ENCODE measurements around the gene RPRD1B. TPM values are rescaled to one million over a fixed set of nuclear protein-coding genes. Genes with fewer than 3 reads are reported as not detected.

The RPRD1B gene
- total RNA-seq, 1 donor from 2014 or later: 29.2 TPM

DNA sequence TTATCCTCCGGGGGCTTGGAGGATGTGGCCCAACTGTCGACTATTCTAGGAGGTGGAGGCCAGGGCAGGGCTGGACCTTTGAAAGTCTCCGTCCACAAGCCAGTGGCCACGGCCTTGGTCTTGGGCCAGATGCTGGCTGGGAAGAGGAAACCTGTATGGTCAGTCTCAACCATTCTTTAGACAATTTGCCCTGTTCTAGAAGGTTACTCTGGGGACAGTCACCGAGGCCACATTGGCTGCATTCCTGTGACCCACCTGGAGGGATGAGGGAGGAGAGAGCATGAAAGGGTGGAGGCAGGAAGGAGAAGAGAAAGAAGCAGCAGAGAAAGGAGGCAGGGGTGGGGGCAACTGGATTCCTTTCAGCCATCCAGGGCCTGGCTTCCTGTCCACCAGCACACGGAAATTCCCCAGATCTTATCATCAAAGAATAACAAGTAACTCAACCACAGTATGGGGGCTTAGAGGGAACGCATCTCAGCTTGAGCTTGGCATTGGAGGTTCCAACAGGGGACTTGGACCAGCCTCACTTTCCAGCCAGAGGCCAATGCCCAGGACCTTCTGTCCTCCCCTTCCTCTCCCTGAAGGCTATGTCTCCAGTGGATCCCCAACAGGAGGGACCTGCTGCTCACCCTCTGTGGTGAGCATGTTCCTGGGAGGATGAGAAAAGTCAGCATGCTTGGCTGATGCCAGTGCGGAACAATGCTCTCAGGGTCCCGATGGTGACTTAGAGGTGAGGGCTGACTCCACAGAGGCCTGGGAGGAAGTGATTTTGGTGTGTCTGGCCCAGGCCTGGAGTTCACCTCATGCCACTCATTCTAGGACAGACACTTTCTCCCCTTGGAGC is 101.1 kb downstream of the RPRD1B start:
- Mint-ChIP-seq H3K27me3 (ENCODE audit: unreplicated experiment) (no peaks in the 10 kb centered on the region), H3K4me1 (ENCODE audit: low read depth, unreplicated experiment) (peaks cover 5% of the 10 kb centered on the region), H3K9me3 (ENCODE audit: unreplicated experiment) (peaks cover 1% of the 10 kb centered on the region), H3K27ac (ENCODE audit: unreplicated experiment) (no peak overlapping the region), H3K36me3 (ENCODE audit: unreplicated experiment) (no peaks in the 10 kb centered on the region), H3K4me3 (ENCODE audit: unreplicated experiment) (no peak overlapping the region)
- no peak for DNase-seq
- TF ChIP-seq, protein P1, sequence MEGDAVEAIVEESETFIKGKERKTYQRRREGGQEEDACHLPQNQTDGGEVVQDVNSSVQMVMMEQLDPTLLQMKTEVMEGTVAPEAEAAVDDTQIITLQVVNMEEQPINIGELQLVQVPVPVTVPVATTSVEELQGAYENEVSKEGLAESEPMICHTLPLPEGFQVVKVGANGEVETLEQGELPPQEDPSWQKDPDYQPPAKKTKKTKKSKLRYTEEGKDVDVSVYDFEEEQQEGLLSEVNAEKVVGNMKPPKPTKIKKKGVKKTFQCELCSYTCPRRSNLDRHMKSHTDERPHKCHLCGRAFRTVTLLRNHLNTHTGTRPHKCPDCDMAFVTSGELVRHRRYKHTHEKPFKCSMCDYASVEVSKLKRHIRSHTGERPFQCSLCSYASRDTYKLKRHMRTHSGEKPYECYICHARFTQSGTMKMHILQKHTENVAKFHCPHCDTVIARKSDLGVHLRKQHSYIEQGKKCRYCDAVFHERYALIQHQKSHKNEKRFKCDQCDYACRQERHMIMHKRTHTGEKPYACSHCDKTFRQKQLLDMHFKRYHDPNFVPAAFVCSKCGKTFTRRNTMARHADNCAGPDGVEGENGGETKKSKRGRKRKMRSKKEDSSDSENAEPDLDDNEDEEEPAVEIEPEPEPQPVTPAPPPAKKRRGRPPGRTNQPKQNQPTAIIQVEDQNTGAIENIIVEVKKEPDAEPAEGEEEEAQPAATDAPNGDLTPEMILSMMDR (IDR thresholded peaks at IDR 0.05; ENCODE audit: partially characterized antibody, unreplicated experiment): no peak

DNA sequence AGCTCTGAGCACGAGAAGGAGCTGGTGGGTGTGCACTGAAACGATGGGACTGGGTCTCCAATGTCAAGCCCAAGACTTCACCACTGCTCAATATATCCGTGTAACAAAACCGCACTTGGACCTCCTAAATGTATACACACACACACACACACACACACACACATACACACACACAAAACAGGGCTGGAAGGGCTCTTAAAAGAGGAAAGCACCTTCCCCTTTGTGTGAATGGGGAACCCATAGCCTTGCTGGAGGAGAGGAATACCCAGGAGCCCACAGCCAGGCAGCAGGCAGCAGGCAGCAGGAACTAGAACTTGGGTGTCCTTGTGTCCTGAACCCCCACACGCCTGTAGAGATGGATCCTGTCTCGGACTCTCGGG is 101.7 kb downstream of the RPRD1B start:
- Mint-ChIP-seq H3K27ac (ENCODE audit: unreplicated experiment) (no peak overlapping the region), H3K36me3 (ENCODE audit: unreplicated experiment) (no peaks in the 10 kb centered on the region), H3K9me3 (ENCODE audit: unreplicated experiment) (peaks cover 1% of the 10 kb centered on the region)

DNA sequence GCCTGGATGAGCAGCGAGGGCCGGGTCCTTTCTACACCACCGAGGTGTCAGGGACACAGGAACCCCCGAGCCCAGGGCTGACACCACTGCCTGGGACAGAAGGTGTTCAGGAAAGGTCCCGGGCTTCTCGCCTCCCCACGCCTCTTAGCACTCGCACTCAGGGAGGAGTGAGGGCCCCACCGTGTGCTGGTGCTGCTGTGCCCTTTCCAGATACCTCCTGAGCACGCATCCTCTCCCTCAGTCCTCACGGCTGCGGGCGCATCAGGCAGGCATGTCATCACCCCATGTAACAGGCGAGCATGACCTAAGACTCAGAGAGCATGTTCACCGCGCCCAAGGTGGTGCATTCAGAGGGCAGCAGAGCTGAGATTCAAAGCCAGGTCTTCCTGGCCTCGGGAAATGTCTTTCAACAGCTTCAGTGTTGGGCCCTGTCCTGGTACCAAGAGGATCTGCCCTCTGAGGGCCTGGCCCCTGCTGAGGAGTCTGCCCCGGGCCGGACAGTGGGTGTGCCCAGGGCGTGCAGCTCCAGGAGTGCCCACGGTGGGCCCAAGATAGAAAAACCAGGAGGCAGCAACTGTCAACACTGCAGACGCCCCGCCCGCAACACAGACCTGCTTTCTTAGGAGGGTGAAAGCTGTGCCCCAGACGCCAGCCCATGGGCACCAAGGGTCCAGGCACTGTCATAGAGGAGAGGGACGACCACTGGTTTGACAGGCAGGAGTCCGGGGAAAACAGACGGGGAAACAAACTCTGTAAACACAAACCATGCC is 102.3 kb downstream of the RPRD1B start:
- H3K27me3 Mint-ChIP-seq (ENCODE audit: unreplicated experiment): no peaks in the 10 kb centered on the region
- no peaks in the 10 kb centered on the region for H3K9me3 Mint-ChIP-seq (ENCODE audit: unreplicated experiment)
- TF ChIP-seq, protein P1 (IDR thresholded peaks at IDR 0.05; ENCODE audit: partially characterized antibody, unreplicated experiment): no peak
- H3K27ac Mint-ChIP-seq (ENCODE audit: unreplicated experiment): no peak overlapping the region
- no peak for DNase-seq
- H3K4me3 Mint-ChIP-seq (ENCODE audit: unreplicated experiment): no peak overlapping the region
- H3K4me1 Mint-ChIP-seq (ENCODE audit: low read depth, unreplicated experiment): peaks cover 2% of the 10 kb centered on the region
- H3K36me3 Mint-ChIP-seq (ENCODE audit: unreplicated experiment): no peaks in the 10 kb centered on the region

More for the DNA sequence above, 101.7 kb downstream of the RPRD1B start:
- Mint-ChIP-seq H3K4me3 (ENCODE audit: unreplicated experiment) (no peak overlapping the region), H3K27me3 (ENCODE audit: unreplicated experiment) (no peaks in the 10 kb centered on the region), H3K4me1 (ENCODE audit: low read depth, unreplicated experiment) (peaks cover 5% of the 10 kb centered on the region)
- DNase-seq: no peak
- TF ChIP-seq, protein P1 (IDR thresholded peaks at IDR 0.05; ENCODE audit: partially characterized antibody, unreplicated experiment): no peak

DNA sequence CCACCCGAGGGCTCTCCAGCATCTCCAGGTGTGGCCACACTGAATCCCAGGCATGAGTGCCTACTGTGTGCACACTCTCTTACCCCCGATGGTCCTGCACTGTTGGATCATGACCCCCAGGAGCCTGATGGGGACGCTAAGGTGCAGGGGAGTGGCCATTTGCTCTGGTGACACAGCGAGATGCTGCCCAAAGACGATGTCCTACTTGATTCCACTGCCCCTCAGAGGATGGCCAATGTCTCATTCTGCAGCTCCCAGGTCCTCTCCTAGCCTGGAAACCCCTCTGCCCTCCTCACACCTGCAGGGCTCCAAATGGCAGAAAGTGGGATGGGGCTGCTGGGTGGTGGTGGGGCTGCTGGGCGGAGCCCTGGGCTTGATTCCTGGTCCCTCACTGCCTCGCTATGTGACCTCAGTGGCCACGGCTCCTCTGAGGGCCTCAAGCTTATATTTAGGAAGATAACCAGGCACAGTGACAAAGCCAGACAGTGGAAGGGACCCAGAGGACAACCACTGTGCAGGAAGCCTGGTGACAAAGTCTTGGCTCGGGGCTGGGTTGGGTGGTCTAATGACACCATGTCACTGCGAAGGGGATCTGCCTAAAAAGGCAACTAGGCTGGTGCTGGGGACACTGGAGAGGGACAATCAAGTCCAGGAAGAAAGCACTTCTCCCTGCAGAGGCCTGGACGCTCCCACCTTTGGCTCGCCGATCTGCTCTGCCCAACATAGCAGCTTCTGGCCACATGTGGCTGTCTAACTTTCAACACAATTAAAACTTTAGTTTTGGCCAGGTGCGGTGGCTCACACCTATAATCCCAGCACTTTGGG is 103.1 kb downstream of the RPRD1B start:
- Mint-ChIP-seq H3K4me3 (ENCODE audit: unreplicated experiment) (no peak overlapping the region), H3K27me3 (ENCODE audit: unreplicated experiment) (no peaks in the 10 kb centered on the region), H3K27ac (ENCODE audit: unreplicated experiment) (no peak overlapping the region), H3K36me3 (ENCODE audit: unreplicated experiment) (no peaks in the 10 kb centered on the region), H3K9me3 (ENCODE audit: unreplicated experiment) (no peaks in the 10 kb centered on the region), H3K4me1 (ENCODE audit: low read depth, unreplicated experiment) (peaks cover 2% of the 10 kb centered on the region)
- TF ChIP-seq, protein P1 (IDR thresholded peaks at IDR 0.05; ENCODE audit: partially characterized antibody, unreplicated experiment): no peak
- DNase-seq: no peak
